GM12878 (cell line): ENCODE results near the gene DOCK1. TPM values are rescaled to one million over a fixed set of nuclear protein-coding genes. Genes with fewer than 3 reads are reported as not detected.

Experiments
- ATAC-seq: fragments of 200-7000 bp; cut with Tn5 transposase; 3 replicates; pipeline ENCODE4 v1.9.1; 2020; ENCODE audit warnings: mild to moderate bottlenecking, moderate library complexity
- BruUV-seq: library from RNA; stranded (reverse); fragments of 400-500 nt; replicated peaks from 2 replicates; lab custom pipeline; 2021; lab: Mats Ljungman, UMichigan
- CTCF ChIA-PET: fragments of 300-600 bp; sonication (Branson Sonifier 250); formaldehyde crosslinking; extraction: SDS; loops from one replicate; lab custom pipeline; 2021; ENCODE audit warnings: inconsistent platforms; lab: Yijun Ruan, JAX
- POLR2A ChIA-PET: fragments of 350-600 bp; formaldehyde crosslinking; extraction: SDS; loops from one replicate; lab custom pipeline; 2021; ENCODE audit warnings: inconsistent platforms; lab: Charles Lee
- RAD21 ChIA-PET: fragments of 300-600 bp; sonication (Branson Sonifier 250); formaldehyde crosslinking; loops from one replicate; lab custom pipeline; 2023; ENCODE audit warnings: antibody characterized with exemption; ENCODE audit not compliant: unreplicated experiment; lab: Charles Lee
- SMC1A ChIA-PET: fragments of 300-600 bp; sonication (Branson Sonifier 250); formaldehyde crosslinking; loops from one replicate; lab custom pipeline; 2023; ENCODE audit not compliant: unreplicated experiment, uncharacterized antibody; lab: Charles Lee
- DNase-seq: peaks from one replicate; pipeline ENCODE4 v3.0.0-alpha.2; 2011; ENCODE audit warnings: low read depth, low spot score
- FAIRE-seq: peaks from 3 replicates; lab custom pipeline; 2011; peaks lifted over from hg19 to GRCh38; lab: Jason Lieb, UNC
- H2AFZ ChIP-seq: 2 replicates; pipeline ENCODE4 v1.6.0; 2011; ENCODE audit warnings: low read depth, low read length, control low read depth; ENCODE audit not compliant: control insufficient read depth
- H3K27ac ChIP-seq: 2 replicates; pipeline ENCODE4 v1.5.1; 2011; ENCODE audit warnings: control low read depth; ENCODE audit not compliant: control insufficient read depth, insufficient read depth
- H3K27me3 ChIP-seq, 2 experiments: replicated peaks in 1 of 2; 2 replicates each; pipeline versions ENCODE4 v1.6.0 to v1.6.1; 2011; ENCODE audit warnings: low read length in 1 of 2; ENCODE audit not compliant: control insufficient read depth in 2 of 2, insufficient read depth in 2 of 2
- H3K36me3 ChIP-seq, 2 experiments: 2 replicates each; pipeline ENCODE4 v1.5.1; 2011; ENCODE audit warnings: low read length in 1 of 2; ENCODE audit not compliant: control insufficient read depth in 2 of 2, insufficient read depth in 2 of 2
- H3K4me1 ChIP-seq: 2 replicates; pipeline ENCODE4 v1.6.1; 2011; ENCODE audit warnings: mild to moderate bottlenecking, low read length, moderate library complexity, mixed read lengths; ENCODE audit not compliant: control insufficient read depth, insufficient read depth
- H3K4me2 ChIP-seq: 2 replicates; pipeline ENCODE4 v1.6.0; 2011; ENCODE audit warnings: control low read depth; ENCODE audit not compliant: control insufficient read depth, insufficient read depth
- H3K4me3 ChIP-seq: fragments of 200-600 bp; sonication (generic); 2 replicates; pipeline ENCODE4 v1.5.1; 2016
- H3K79me2 ChIP-seq: 2 replicates; pipeline ENCODE4 v1.6.0; 2011; ENCODE audit warnings: low read length; ENCODE audit not compliant: control insufficient read depth, insufficient read depth
- H3K9ac ChIP-seq: 2 replicates; pipeline ENCODE4 v1.8.0; 2011; ENCODE audit warnings: low read length, control low read depth, mixed read lengths; ENCODE audit not compliant: control insufficient read depth, insufficient read depth
- H3K9me3 ChIP-seq: replicated peaks from 3 replicates; pipeline ENCODE4 v1.5.1; 2011; ENCODE audit warnings: mild to moderate bottlenecking, low read length; ENCODE audit not compliant: control insufficient read depth, insufficient read depth
- H4K20me1 ChIP-seq: 2 replicates; pipeline ENCODE4 v1.6.0; 2011; ENCODE audit not compliant: control insufficient read depth, insufficient read depth
- CBX3 ChIP-seq: fragments of 200-600 bp; sonication (generic); IDR thresholded peaks from 2 replicates; pipeline ENCODE4 v1.6.1; 2016; ENCODE audit warnings: low read depth, borderline replicate concordance
- CREM ChIP-seq: IDR thresholded peaks from 2 replicates; pipeline ENCODE4 v1.6.1; 2014; ENCODE audit warnings: antibody characterized with exemption, low read depth
- NRF1 ChIP-seq: conservative IDR thresholded peaks from 2 replicates; pipeline ENCODE4 v1.6.1; 2011; ENCODE audit warnings: mild to moderate bottlenecking, low read depth, low read length, improper control_type of control experiment
- RAD21 ChIP-seq: IDR thresholded peaks from 2 replicates; pipeline ENCODE4 v1.6.1; 2011; ENCODE audit warnings: mild to moderate bottlenecking, low read depth, low read length, moderate library complexity; ENCODE audit not compliant: insufficient read depth
- SMAD1 ChIP-seq: fragments of 450-650 bp; IDR thresholded peaks from 2 replicates; pipeline ENCODE4 v1.6.1; 2018; ENCODE audit warnings: mild to moderate bottlenecking, low read depth; ENCODE audit not compliant: partially characterized antibody
- SMARCA5 ChIP-seq: fragments of 450-650 bp; IDR thresholded peaks from 2 replicates; pipeline ENCODE4 v1.6.1; 2017; ENCODE audit warnings: mild to moderate bottlenecking
- SPI1 ChIP-seq: IDR thresholded peaks from 2 replicates; pipeline ENCODE4 v1.6.1; 2011; ENCODE audit warnings: low read depth, mild to moderate bottlenecking, low read length, moderate library complexity, borderline replicate concordance; ENCODE audit not compliant: insufficient read depth
- ZBTB11 ChIP-seq: fragments of 450-650 bp; formaldehyde crosslinking; IDR thresholded peaks from 2 replicates; pipeline ENCODE4 v1.5.0; 2022; ENCODE audit warnings: mild to moderate bottlenecking, missing genetic modification characterization
- ZNF384 ChIP-seq: IDR thresholded peaks from 2 replicates; pipeline ENCODE4 v1.6.1; 2012; ENCODE audit warnings: low read depth, mild to moderate bottlenecking, low read length, improper control_type of control experiment, borderline replicate concordance
- whole genome bisulfite sequencing: methylation state at CpG from one replicate; pipeline ENCODE4 v1.1.6; 2016; ENCODE audit warnings: low lambda C conversion rate; ENCODE audit not compliant: insufficient replicate concordance, insufficient coverage; ENCODE audit errors: missing lambda C conversion rate; 5-methylcytosine and 5-hydroxymethylcytosine counted together
- in situ Hi-C: fragments of 300-500 bp; cut with MboI; formaldehyde crosslinking; loops from 9 replicates; pipeline ENCODE4 v1.14.3; 2018; ENCODE audit warnings: mixed read lengths
- intact Hi-C: fragments of 100-400 bp; cut with micrococcal nuclease; formaldehyde crosslinking; loops from one replicate; pipeline ENCODE4 v1.14.2; 2022; ENCODE audit not compliant: unreplicated experiment
- polyA plus RNA-seq, 11 experiments: library from polyadenylated mRNA; depleted of rRNA in 4 of 11; unstranded in 6 of 11; stranded (reverse) in 5 of 11; fragments of >200 nt; fragmentation: Nextera tagmentation in 4 of 11; fragmentation: Illumina TruSeq in 1 of 11; extraction: Ambion mirVana in 4 of 11; extraction: Trizol in 1 of 11; gene quantifications; 1 replicate in 1 of 11; 2 replicates in 10 of 11; pipeline versions ENCODE4 v1.2.1 to v1.2.3, GENCODE V29; 2011 to 2016; ENCODE audit warnings: inconsistent platforms in 2 of 11, missing spikeins in 2 of 11, low read depth in 1 of 11
- total RNA-seq, 4 experiments: library from RNA; depleted of rRNA in 3 of 4; stranded (reverse); fragments of >200 nt in 3 of 4; fragmentation: Illumina TruSeq in 1 of 4; extraction: Trizol in 1 of 4; gene quantifications; 2 replicates each; pipeline versions ENCODE4 v1.2.1 to v1.2.3, GENCODE V29; 2013 to 2021

The DOCK1 gene
- total and polyA plus RNA-seq, 10 of the 15 experiments (the other 5 are each of a cell fraction or from before 2014, with no cell fraction given), result 0.05 to 0.18 TPM; not detected in 8

- no peak for TF ChIP-seq CREM
Observed at GRCh38 chr10:127431525-127431924, 526.3 kb downstream of the DOCK1 start (continued).

- Histone ChIP-seq H2AFZ (no peak overlapping the region), H3K27me3 (no peaks in the 10 kb centered on the region), H3K27ac (no peak overlapping the region), H3K9ac (no peak overlapping the region), H3K79me2 (no peaks in the 10 kb centered on the region), H3K9me3 (no peaks in the 10 kb centered on the region; the same call in 2 of the 3 replicates), H4K20me1 (no peaks in the 10 kb centered on the region), H3K4me1 (no peaks in the 10 kb centered on the region), H3K4me2 (no peak overlapping the region), H3K4me3 (no peak overlapping the region), H3K36me3 (no peaks in the 10 kb centered on the region)
- intact Hi-C loops (no loop called here), in situ Hi-C loops (no loop called here)
- BruUV-seq, result no TSS peak
- TF ChIP-seq RAD21, result no peak
- TF ChIP-seq CBX3, result no peak
- TF ChIP-seq SPI1, result no peak
- ChIA-PET SMC1A (no interaction called here), RAD21 (no interaction called here), CTCF (interaction anchor here (0.7 kb wide), 1 partner anchor 222 kb away, joined by 3 read pairs; no protein-coding TSS in a partner anchor), POLR2A (interaction anchor here (0.7 kb wide), 1 partner anchor 187 kb away, joined by 4 read pairs; no protein-coding TSS in a partner anchor)
- FAIRE-seq (no peak), ATAC-seq (no peak), DNase-seq (no peak)
- WGBS, result 10% methylated on average over 2 of the region's 2 CpGs
Observed at GRCh38 chr10:127434006-127434405, 528.8 kb downstream of the DOCK1 start.

GRCh38 chr10:127435246-127435645 lies 530.0 kb downstream of the DOCK1 start:
- H3K9me3 ChIP-seq, result no peaks in the 10 kb centered on the region; the same call in 2 of the 3 replicates
- in situ Hi-C loops (no loop called here), intact Hi-C loops (no loop called here)
- no peak for FAIRE-seq
- CTCF ChIA-PET, result no interaction called here
- no peaks in the 10 kb centered on the region for H3K79me2 ChIP-seq
- ATAC-seq, result no peak
- TF ChIP-seq ZNF384 (no peak), NRF1 (no peak), SMARCA5 (no peak), ZBTB11 (no peak), SMAD1 (no peak)
- H3K4me1 ChIP-seq, result no peaks in the 10 kb centered on the region
- H3K9ac ChIP-seq, result no peak overlapping the region
- POLR2A ChIA-PET, result no interaction called here
- BruUV-seq, result no TSS peak
- WGBS, result 51% methylated on average over 7 of the region's 7 CpGs
- H3K36me3 ChIP-seq, result no peaks in the 10 kb centered on the region
- no peak overlapping the region for H3K4me2 ChIP-seq
- no peak overlapping the region for H2AFZ ChIP-seq
- no peak overlapping the region for H3K27ac ChIP-seq
- no peak overlapping the region for H3K4me3 ChIP-seq
- RAD21 ChIA-PET, result no interaction called here
- H4K20me1 ChIP-seq, result no peaks in the 10 kb centered on the region
- no peak for DNase-seq
- no peaks in the 10 kb centered on the region for H3K27me3 ChIP-seq
- SMC1A ChIA-PET, result no interaction called here
